SK-N-SH treated with all-trans-retinoic acid at 6 μM for 48 hours (cell line): ENCODE measurements around the gene DHPS.

Source experiments
- ATAC-seq: fragments of 200-7000 bp; cut with Tn5 transposase; 3 replicates; pipeline ENCODE4 v1.9.1; 2020; ENCODE audit warnings: mild to moderate bottlenecking, moderate library complexity
- ARNTL ChIP-seq: fragments of 450-650 bp; formaldehyde crosslinking; IDR thresholded peaks from 2 replicates; pipeline ENCODE4 v1.5.0; 2020; ENCODE audit warnings: low read depth, mild to moderate bottlenecking, moderate library complexity, borderline replicate concordance
- BACH2 ChIP-seq: fragments of 250-450 bp; sonication (Bioruptor Pico); IDR thresholded peaks from 2 replicates; pipeline ENCODE4 v1.9.0; 2021; ENCODE audit warnings: mild to moderate bottlenecking, borderline replicate concordance
- CREB5 ChIP-seq: fragments of 250-450 bp; sonication (Bioruptor Pico); IDR thresholded peaks from 2 replicates; pipeline ENCODE4 v1.5.1; 2020; ENCODE audit warnings: low read depth, mild to moderate bottlenecking, moderate library complexity
- CSRNP3 ChIP-seq: fragments of 250-450 bp; sonication (Bioruptor Pico); IDR thresholded peaks from 2 replicates; pipeline ENCODE4 v1.5.1; 2021; ENCODE audit warnings: mild to moderate bottlenecking, moderate library complexity
- ESRRG ChIP-seq: fragments of 250-450 bp; sonication (Bioruptor Pico); IDR thresholded peaks from 2 replicates; pipeline ENCODE4 v1.6.1; 2021; ENCODE audit warnings: mild to moderate bottlenecking
- GLIS3 ChIP-seq: fragments of 250-450 bp; sonication (Bioruptor Pico); IDR thresholded peaks from 2 replicates; pipeline ENCODE4 v1.5.0; 2020; ENCODE audit warnings: mild to moderate bottlenecking, moderate library complexity
- ISL1 ChIP-seq: fragments of 250-450 bp; sonication (Bioruptor Pico); IDR thresholded peaks from 2 replicates; pipeline ENCODE4 v2.1.2; 2022; ENCODE audit warnings: mild to moderate bottlenecking, moderate library complexity
- OSR1 ChIP-seq: fragments of 250-450 bp; sonication (Bioruptor Pico); IDR thresholded peaks from 2 replicates; pipeline ENCODE4 v1.8.0; 2022; ENCODE audit warnings: moderate library complexity, mild to moderate bottlenecking, inconsistent platforms
- PATZ1 ChIP-seq: fragments of 250-450 bp; sonication (Bioruptor Pico); IDR thresholded peaks from 2 replicates; pipeline ENCODE4 v1.8.0; 2020; ENCODE audit warnings: mild to moderate bottlenecking, moderate library complexity, borderline replicate concordance
- PPARA ChIP-seq: fragments of 250-450 bp; sonication (Bioruptor Pico); IDR thresholded peaks from 2 replicates; pipeline ENCODE4 v1.5.0; 2020; ENCODE audit warnings: mild to moderate bottlenecking, borderline replicate concordance
- RARB ChIP-seq: fragments of 250-450 bp; sonication (Bioruptor Pico); IDR thresholded peaks from 2 replicates; pipeline ENCODE4 v1.8.0; 2021; ENCODE audit warnings: mild to moderate bottlenecking, moderate library complexity
- SNAI2 ChIP-seq: fragments of 250-450 bp; sonication (Bioruptor Pico); IDR thresholded peaks from 2 replicates; pipeline ENCODE4 v1.5.0; 2020; ENCODE audit warnings: mild to moderate bottlenecking, moderate library complexity
- TOX ChIP-seq: fragments of 250-450 bp; sonication (Bioruptor Pico); IDR thresholded peaks from 2 replicates; pipeline ENCODE4 v1.8.0; 2021; ENCODE audit warnings: mild to moderate bottlenecking, moderate library complexity, borderline replicate concordance
- TSHZ2 ChIP-seq: fragments of 250-450 bp; sonication (Bioruptor Pico); IDR thresholded peaks from 2 replicates; pipeline ENCODE4 v1.5.0; 2020; ENCODE audit warnings: mild to moderate bottlenecking, moderate library complexity
- ZFP3 ChIP-seq: fragments of 250-450 bp; sonication (Bioruptor Pico); IDR thresholded peaks from 2 replicates; pipeline ENCODE4 v1.5.0; 2020; ENCODE audit warnings: mild to moderate bottlenecking, moderate library complexity
- ZFP30 ChIP-seq: fragments of 450-650 bp; formaldehyde crosslinking; IDR thresholded peaks from 2 replicates; pipeline ENCODE4 v1.5.0; 2022; ENCODE audit warnings: mild to moderate bottlenecking, moderate library complexity
- ZNF565 ChIP-seq: fragments of 450-650 bp; formaldehyde crosslinking; conservative IDR thresholded peaks from 2 replicates; pipeline ENCODE4 v1.5.0; 2020; ENCODE audit warnings: low read depth, mild to moderate bottlenecking, moderate library complexity
- ZNF70 ChIP-seq: fragments of 450-650 bp; formaldehyde crosslinking; IDR thresholded peaks from 2 replicates; pipeline ENCODE4 v1.5.0; 2020; ENCODE audit warnings: mild to moderate bottlenecking, moderate library complexity
- ZNF8 ChIP-seq: fragments of 450-650 bp; formaldehyde crosslinking; IDR thresholded peaks from 2 replicates; pipeline ENCODE4 v1.5.0; 2020; ENCODE audit warnings: mild to moderate bottlenecking, moderate library complexity
- TF ChIP-seq, protein P1 (sequence below): fragments of 250-450 bp; sonication (Bioruptor Pico); IDR thresholded peaks from 2 replicates; pipeline ENCODE4 v1.8.0; 2021; ENCODE audit warnings: low read depth, mild to moderate bottlenecking, moderate library complexity, borderline replicate concordance

The DHPS gene

GRCh38 chr19:12638611-12639182 is 43.0 kb downstream of the DHPS start:
- no peak for ATAC-seq
- TF ChIP-seq RARB (CRISPR knock-in tag) = no peak
- TF ChIP-seq SNAI2 (CRISPR knock-in tag) = no peak
- TF ChIP-seq CSRNP3 (CRISPR knock-in tag) = no peak
- TF ChIP-seq OSR1 (CRISPR knock-in tag) = no peak
- TF ChIP-seq TOX (CRISPR knock-in tag) = no peak
- TF ChIP-seq ZNF8 (CRISPR knock-in tag) = no peak
- TF ChIP-seq CREB5 (CRISPR knock-in tag) = no peak
- TF ChIP-seq TSHZ2 (CRISPR knock-in tag) = no peak
- no peak for TF ChIP-seq ISL1 (CRISPR knock-in tag)
- TF ChIP-seq ZFP3 (CRISPR knock-in tag) = no peak
- no peak for TF ChIP-seq ZFP30 (CRISPR knock-in tag)

DNA sequence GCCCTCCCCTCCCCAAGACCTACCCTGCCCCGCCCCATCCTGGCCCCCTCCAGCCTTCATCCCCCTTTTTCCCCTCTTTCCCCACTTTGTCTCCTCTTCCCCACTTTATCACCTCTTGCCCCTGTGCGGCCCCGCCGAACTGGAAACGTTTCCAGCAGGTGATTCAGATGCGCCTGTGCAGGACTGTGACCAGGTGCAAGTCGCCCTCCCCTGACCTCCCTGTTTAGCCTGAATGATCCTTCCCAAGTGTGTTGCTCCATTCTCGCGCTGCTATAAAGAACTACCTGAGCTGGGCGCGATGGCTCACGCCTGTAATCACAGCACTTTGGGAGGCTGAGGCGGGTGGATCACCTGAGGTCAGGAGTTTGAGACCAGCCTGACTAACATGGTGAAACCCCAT is 45.0 kb downstream of the DHPS start:
- TF ChIP-seq BACH2 (CRISPR knock-in tag) (no peak), GLIS3 (CRISPR knock-in tag) (no peak), ZNF565 (CRISPR knock-in tag) (no peak), OSR1 (CRISPR knock-in tag) (no peak), TSHZ2 (CRISPR knock-in tag) (no peak), ARNTL (CRISPR knock-in tag) (no peak), ZNF70 (CRISPR knock-in tag) (no peak), TOX (CRISPR knock-in tag) (no peak), ZFP30 (CRISPR knock-in tag) (no peak), CSRNP3 (CRISPR knock-in tag) (no peak), PATZ1 (CRISPR knock-in tag) (no peak), ZFP3 (CRISPR knock-in tag) (no peak), CREB5 (CRISPR knock-in tag) (no peak), PPARA (CRISPR knock-in tag) (no peak), ESRRG (CRISPR knock-in tag) (no peak)
- TF ChIP-seq, protein P1, sequence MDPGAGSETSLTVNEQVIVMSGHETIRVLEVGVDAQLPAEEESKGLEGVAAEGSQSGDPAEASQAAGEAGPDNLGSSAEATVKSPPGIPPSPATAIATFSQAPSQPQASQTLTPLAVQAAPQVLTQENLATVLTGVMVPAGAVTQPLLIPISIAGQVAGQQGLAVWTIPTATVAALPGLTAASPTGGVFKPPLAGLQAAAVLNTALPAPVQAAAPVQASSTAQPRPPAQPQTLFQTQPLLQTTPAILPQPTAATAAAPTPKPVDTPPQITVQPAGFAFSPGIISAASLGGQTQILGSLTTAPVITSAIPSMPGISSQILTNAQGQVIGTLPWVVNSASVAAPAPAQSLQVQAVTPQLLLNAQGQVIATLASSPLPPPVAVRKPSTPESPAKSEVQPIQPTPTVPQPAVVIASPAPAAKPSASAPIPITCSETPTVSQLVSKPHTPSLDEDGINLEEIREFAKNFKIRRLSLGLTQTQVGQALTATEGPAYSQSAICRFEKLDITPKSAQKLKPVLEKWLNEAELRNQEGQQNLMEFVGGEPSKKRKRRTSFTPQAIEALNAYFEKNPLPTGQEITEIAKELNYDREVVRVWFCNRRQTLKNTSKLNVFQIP = no peak
- no peak for ATAC-seq
